PC-3 (cell line): Measurements from ENCODE around the gene UPF3A. TPM values are rescaled to one million over a fixed set of nuclear protein-coding genes. Genes with fewer than 3 reads are reported as not detected.

Experiments used
- ATAC-seq: fragments of 200-7000 bp; cut with Tn5 transposase; 2 replicates; pipeline ENCODE4 v1.9.1; 2020; ENCODE audit warnings: mild to moderate bottlenecking, moderate library complexity
- BruUV-seq: library from RNA; stranded (reverse); fragments of 400-500 nt; replicated peaks from 2 replicates; lab custom pipeline; 2021; lab: Mats Ljungman, UMichigan
- CTCF ChIA-PET: fragments of 300-600 bp; sonication (Branson Sonifier 250); formaldehyde crosslinking; loops from one replicate; lab custom pipeline; 2022; ENCODE audit warnings: antibody characterized with exemption; lab: Charles Lee
- POLR2A ChIA-PET: fragments of 300-600 bp; sonication (Branson Sonifier 250); formaldehyde crosslinking; loops from one replicate; lab custom pipeline; 2022; ENCODE audit warnings: antibody characterized with exemption; ENCODE audit not compliant: unreplicated experiment; lab: Charles Lee
- DNase-seq: peaks from one replicate; pipeline ENCODE4 v3.0.0-alpha.2; 2015
- H2AFZ ChIP-seq: fragments of 300-600 bp; sonication (generic); 2 replicates; pipeline ENCODE4 v1.6.0; 2016; ENCODE audit warnings: antibody characterized with exemption, low read length
- H3F3A ChIP-seq: fragments of 300-600 bp; sonication (generic); one replicate; pipeline ENCODE4 v1.6.0; 2017; ENCODE audit warnings: antibody characterized with exemption, low read length, control low read depth, mild to moderate bottlenecking; ENCODE audit not compliant: unreplicated experiment
- H3K27ac ChIP-seq: fragments of 300-600 bp; sonication (generic); 2 replicates; pipeline ENCODE4 v1.5.1; 2016; ENCODE audit warnings: mild to moderate bottlenecking, low read length
- H3K27me3 ChIP-seq: fragments of 300-600 bp; sonication (generic); 2 replicates; pipeline ENCODE4 v1.6.1; 2016; ENCODE audit warnings: low read length, mixed read lengths
- H3K36me3 ChIP-seq: fragments of 300-600 bp; sonication (generic); 2 replicates; pipeline ENCODE4 v1.6.1; 2016; ENCODE audit warnings: low read depth, mixed run types, low read length, mixed read lengths
- H3K4me1 ChIP-seq: fragments of 300-600 bp; sonication (generic); 2 replicates; pipeline ENCODE4 v1.5.1; 2016; ENCODE audit warnings: low read length; ENCODE audit not compliant: insufficient read depth
- H3K4me2 ChIP-seq: fragments of 300-600 bp; sonication (generic); 2 replicates; pipeline ENCODE4 v1.6.0; 2016; ENCODE audit warnings: low read length
- H3K4me3 ChIP-seq: fragments of 300-600 bp; sonication (generic); 2 replicates; pipeline ENCODE4 v1.5.1; 2016; ENCODE audit warnings: mild to moderate bottlenecking, low read length, mixed read lengths
- H3K79me2 ChIP-seq: fragments of 300-600 bp; sonication (generic); 2 replicates; pipeline ENCODE4 v1.6.1; 2017; ENCODE audit warnings: low read length, mixed read lengths
- H3K9ac ChIP-seq: fragments of 300-600 bp; sonication (generic); 2 replicates; pipeline ENCODE4 v1.6.0; 2016; ENCODE audit warnings: mild to moderate bottlenecking, low read length
- H3K9me2 ChIP-seq: fragments of 300-600 bp; sonication (generic); replicated peaks from 2 replicates; pipeline ENCODE4 v1.6.1; 2016; ENCODE audit warnings: mixed run types, low read length, mixed read lengths
- H3K9me3 ChIP-seq: fragments of 300-600 bp; sonication (generic); 2 replicates; pipeline ENCODE4 v1.6.1; 2016; ENCODE audit warnings: low read length, mixed read lengths
- H4K20me1 ChIP-seq: fragments of 300-600 bp; sonication (generic); 2 replicates; pipeline ENCODE4 v1.6.1; 2016; ENCODE audit warnings: low read length, mixed read lengths
- EZH2 ChIP-seq: fragments of 300-600 bp; sonication (generic); IDR thresholded peaks from one replicate; pipeline ENCODE4 v1.6.1; 2017; ENCODE audit warnings: antibody characterized with exemption, mild to moderate bottlenecking, low read length; ENCODE audit not compliant: unreplicated experiment
- EZH2phosphoT487 ChIP-seq: fragments of 300-600 bp; sonication (generic); IDR thresholded peaks from 2 replicates; pipeline ENCODE4 v1.6.1; 2018; ENCODE audit warnings: mild to moderate bottlenecking, antibody characterized with exemption, low read length, borderline replicate concordance
- intact Hi-C: fragments of 100-400 bp; cut with micrococcal nuclease; formaldehyde crosslinking; loops from 2 replicates; pipeline ENCODE4 v1.9.0; 2023
- total RNA-seq: library from RNA; depleted of rRNA; stranded (reverse); fragments of >200 nt; gene quantifications from 2 replicates; pipeline ENCODE4 v1.2.3, GENCODE V29; 2014
- TF ChIP-seq, protein P1 (sequence below): fragments of 300-600 bp; sonication (generic); conservative IDR thresholded peaks from 2 replicates; pipeline ENCODE4 v1.5.1; 2017; ENCODE audit warnings: antibody characterized with exemption, low read depth, mild to moderate bottlenecking, low read length

The UPF3A gene
- total RNA-seq, 1 experiment from 2014 or later = 18.1 TPM

DNA sequence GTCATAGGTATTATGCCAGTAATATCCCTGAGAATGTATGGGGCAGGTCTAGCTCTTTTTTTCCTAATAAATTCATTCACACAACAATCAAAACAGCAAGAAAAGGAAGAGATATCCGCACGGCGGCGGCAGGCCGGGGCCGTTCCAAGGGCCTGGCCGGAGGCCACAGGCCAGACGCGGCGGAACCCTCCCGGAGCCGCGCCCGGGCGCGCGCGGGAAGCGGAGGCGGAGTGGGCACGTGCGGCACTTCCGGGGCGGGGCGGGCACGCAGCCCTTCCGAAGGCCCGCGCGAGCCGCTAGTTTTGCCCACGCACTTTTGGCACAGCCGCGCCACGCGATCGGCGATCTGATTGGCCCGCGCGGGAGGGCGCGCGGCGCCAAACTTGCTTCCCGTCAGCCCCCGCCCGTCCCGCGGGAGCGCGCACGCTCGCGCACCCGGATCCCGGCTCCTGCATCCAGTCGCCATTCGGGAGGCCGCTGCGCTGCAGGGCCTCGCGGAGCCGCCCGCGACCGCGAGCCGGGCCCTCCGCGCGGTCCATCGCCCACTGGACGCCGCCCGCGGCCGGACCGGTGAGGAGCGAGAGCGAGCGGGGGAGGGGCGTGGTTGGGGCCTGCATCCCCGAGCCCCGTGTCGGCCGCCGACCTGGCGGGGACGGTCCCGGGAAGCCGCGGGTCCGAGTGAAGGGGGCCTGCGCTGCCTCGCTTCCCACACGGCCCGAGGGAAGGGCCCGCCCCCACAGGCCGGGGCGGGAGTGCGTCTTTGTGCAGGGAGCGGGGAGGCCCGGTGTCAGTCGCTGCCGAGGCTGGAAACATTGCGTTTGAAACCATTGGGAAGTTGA is 32.9 kb downstream of the UPF3A start, which contains the start of gene CHAMP1:
CHAMP1 (plus strand) TSS at position 430 of the 839 bp plus-strand sequence. CDS start 9,340 bp downstream, outside the sequence.
- peaks cover 31% of the 10 kb centered on the region for H3K4me1 ChIP-seq
- peak within 1 kb of the TSS; percentile 76 for H2AFZ ChIP-seq
- peak within 1 kb of the TSS; percentile 94 for H3K4me3 ChIP-seq
- no peak for TF ChIP-seq EZH2
- TF ChIP-seq, protein P1, sequence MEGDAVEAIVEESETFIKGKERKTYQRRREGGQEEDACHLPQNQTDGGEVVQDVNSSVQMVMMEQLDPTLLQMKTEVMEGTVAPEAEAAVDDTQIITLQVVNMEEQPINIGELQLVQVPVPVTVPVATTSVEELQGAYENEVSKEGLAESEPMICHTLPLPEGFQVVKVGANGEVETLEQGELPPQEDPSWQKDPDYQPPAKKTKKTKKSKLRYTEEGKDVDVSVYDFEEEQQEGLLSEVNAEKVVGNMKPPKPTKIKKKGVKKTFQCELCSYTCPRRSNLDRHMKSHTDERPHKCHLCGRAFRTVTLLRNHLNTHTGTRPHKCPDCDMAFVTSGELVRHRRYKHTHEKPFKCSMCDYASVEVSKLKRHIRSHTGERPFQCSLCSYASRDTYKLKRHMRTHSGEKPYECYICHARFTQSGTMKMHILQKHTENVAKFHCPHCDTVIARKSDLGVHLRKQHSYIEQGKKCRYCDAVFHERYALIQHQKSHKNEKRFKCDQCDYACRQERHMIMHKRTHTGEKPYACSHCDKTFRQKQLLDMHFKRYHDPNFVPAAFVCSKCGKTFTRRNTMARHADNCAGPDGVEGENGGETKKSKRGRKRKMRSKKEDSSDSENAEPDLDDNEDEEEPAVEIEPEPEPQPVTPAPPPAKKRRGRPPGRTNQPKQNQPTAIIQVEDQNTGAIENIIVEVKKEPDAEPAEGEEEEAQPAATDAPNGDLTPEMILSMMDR = no peak
- TF ChIP-seq EZH2phosphoT487 = peak; percentile 99
- H3K27ac ChIP-seq = peak within 1 kb of the TSS; percentile 26
- H3K9me3 ChIP-seq = no peaks in the 10 kb centered on the region
- H3K9me2 ChIP-seq = no peaks in the 10 kb centered on the region
- intact Hi-C loops = loop anchor here (2.0 kb wide), 1 partner anchor 31 kb away; no protein-coding TSS in a partner anchor
- peak within 1 kb of the TSS; percentile 98 for H3K4me2 ChIP-seq
- ChIA-PET POLR2A (no interaction called here), CTCF (interaction anchor here (0.7 kb wide), 1 partner anchor 723 kb away, joined by 3 read pairs; no protein-coding TSS in a partner anchor)
- ATAC-seq = peak; percentile 82
- H3K27me3 ChIP-seq = no peaks in the 10 kb centered on the region
- no TSS peak for BruUV-seq
- H3F3A ChIP-seq = no peaks in the 10 kb centered on the region
- peaks cover 12% of the 10 kb centered on the region; the same call in 1 of the 2 replicates for H4K20me1 ChIP-seq
- peak; percentile 93 for DNase-seq
- peaks cover 51% of the 10 kb centered on the region for H3K79me2 ChIP-seq
- no peaks in the 10 kb centered on the region for H3K36me3 ChIP-seq
- peak within 1 kb of the TSS; percentile 78 for H3K9ac ChIP-seq

DNA sequence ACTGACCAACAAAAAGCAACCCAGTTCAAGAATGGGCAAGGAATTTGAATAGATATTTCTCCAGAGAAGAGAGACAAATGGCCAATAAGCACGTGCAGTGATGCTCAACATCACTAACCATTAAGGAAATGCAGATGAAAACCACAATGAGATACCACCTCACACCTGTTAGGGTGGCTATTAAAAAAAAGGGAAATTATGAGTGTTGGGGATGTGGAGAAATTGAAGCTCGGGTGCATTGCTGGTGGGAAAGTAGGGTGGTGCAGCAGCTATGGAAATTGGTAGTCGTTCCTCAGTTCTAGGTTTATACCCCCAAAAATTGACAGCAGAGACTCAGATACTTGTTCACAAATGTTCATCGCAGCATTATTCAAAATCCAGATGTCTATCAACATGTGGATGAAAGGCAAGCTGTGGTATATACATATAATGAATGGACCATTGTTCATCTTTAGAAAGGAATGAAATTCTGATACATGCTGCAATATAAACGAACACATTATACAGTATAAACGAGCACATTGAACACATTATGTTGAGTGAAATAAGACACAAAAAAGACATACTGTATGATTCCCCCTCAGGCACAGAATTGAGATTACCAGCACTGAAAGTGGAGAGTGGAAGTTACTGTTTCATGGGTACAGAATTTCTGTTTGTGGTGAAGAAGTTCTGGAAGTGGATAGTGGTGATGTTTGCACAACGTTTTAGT is 33.8 kb downstream of the UPF3A start:
- Histone ChIP-seq H3K79me2 (peaks cover 61% of the 10 kb centered on the region), H3K27me3 (no peaks in the 10 kb centered on the region), H3K27ac (no peak overlapping the region), H3K4me1 (peaks cover 36% of the 10 kb centered on the region), H3K9ac (peak overlapping the region; percentile 78), H4K20me1 (peaks cover 19% of the 10 kb centered on the region), H3K9me2 (no peaks in the 10 kb centered on the region), H3F3A (no peaks in the 10 kb centered on the region), H3K4me2 (peak overlapping the region; percentile 98), H3K9me3 (no peaks in the 10 kb centered on the region), H2AFZ (peak overlapping the region; percentile 68), H3K36me3 (no peaks in the 10 kb centered on the region), H3K4me3 (peak overlapping the region; percentile 94)
- ATAC-seq (no peak), DNase-seq (no peak)
- TSS peak; percentile 70 for BruUV-seq
- intact Hi-C loops = loop anchor here (2.0 kb wide), 1 partner anchor 32 kb away; no protein-coding TSS in a partner anchor
- POLR2A ChIA-PET = no interaction called here
- no peak for TF ChIP-seq EZH2
- TF ChIP-seq EZH2phosphoT487 = no peak
- CTCF ChIA-PET = no interaction called here

DNA sequence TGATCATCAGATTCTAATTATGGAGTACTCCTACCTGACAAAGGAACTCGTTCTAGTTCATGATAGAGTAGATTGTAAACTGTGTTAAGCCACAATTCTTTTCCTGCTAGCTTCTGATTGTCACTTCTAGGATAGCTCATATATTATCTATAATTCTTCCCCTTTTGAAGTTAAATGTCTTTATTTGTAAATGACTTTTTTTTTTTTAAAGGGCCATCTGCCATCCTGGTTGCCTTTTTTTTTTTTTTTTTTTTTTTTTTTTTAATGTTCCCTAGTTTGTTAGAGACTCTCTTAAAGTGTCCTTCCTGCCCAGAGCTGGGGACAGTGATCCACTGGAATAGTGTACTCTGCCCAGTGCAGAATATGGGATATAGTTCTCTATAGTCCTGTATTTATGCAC is 37.2 kb downstream of the UPF3A start:
- Histone ChIP-seq H3K4me3 (no peak overlapping the region), H3K9ac (no peak overlapping the region), H3K36me3 (peaks cover 14% of the 10 kb centered on the region), H3K27ac (no peak overlapping the region), H3K79me2 (peaks cover 73% of the 10 kb centered on the region), H3K4me2 (peak overlapping the region; percentile 6), H3F3A (no peaks in the 10 kb centered on the region), H3K4me1 (peaks cover 27% of the 10 kb centered on the region), H3K27me3 (no peaks in the 10 kb centered on the region), H3K9me2 (no peaks in the 10 kb centered on the region), H4K20me1 (peaks cover 28% of the 10 kb centered on the region), H3K9me3 (no peaks in the 10 kb centered on the region), H2AFZ (no peak overlapping the region)
- TF ChIP-seq EZH2phosphoT487 (no peak), EZH2 (no peak)
- TF ChIP-seq, protein P1 = no peak
- no peak for ATAC-seq
- intact Hi-C loops = no loop called here
- no peak for DNase-seq
- BruUV-seq = no TSS peak
- ChIA-PET CTCF (interaction anchor here (0.6 kb wide), 1 partner anchor 18 kb away, joined by 3 read pairs; no protein-coding TSS in a partner anchor), POLR2A (no interaction called here)
